Testis (tissue), 2 donors: ENCODE measurements around the gene LAMB4.

Source experiments
- POLR2A ChIP-seq: fragments of 450-650 bp; IDR thresholded peaks from one replicate; pipeline ENCODE4 v1.6.1; 2017; ENCODE audit warnings: antibody characterized with exemption, mild to moderate bottlenecking, moderate library complexity
- TF ChIP-seq, protein P1 (sequence below), 3 experiments: fragments of 450-650 bp in 2 of 3; fragments of 200-600 bp in 1 of 3; sonication (generic) in 1 of 3; IDR thresholded peaks; one replicate each; pipeline ENCODE4 v1.5.1; 2016 to 2019; ENCODE audit warnings: antibody characterized with exemption in 3 of 3, mild to moderate bottlenecking in 2 of 3, moderate library complexity in 1 of 3

DNA sequence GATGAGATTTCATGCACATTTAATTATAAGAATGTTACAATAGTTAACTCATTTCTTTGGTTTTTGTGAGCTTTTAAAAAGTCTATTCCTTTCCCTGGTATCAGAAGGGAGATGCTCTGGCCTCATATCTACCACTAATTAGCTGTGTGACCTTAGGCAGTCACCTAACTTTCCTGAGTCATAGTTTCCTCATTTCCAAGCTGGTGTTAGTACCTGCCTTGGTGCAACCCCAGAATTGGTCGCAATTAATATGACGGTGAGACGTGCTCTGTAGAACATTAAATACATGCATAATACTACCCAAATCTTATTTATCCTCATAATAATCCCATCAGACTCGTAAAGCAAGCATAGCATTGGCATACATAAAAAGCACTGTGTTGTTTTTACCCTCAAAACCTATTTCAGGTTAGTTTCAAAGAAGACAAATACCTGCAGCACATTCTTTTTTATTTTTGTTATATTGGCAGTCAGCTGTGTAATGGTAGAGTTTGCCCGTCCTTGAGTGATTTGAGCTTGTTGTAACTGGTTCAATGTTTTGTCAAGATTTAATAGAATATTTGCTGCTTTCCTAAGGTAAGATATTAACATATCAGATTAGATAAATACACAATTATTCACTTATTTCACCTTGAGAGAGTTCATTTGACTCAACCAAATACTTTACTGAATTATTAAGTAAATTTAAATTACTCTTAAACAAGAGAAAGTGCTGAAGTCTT lies 96.2 kb downstream of the LAMB4 start:
- TF ChIP-seq, protein P1, sequence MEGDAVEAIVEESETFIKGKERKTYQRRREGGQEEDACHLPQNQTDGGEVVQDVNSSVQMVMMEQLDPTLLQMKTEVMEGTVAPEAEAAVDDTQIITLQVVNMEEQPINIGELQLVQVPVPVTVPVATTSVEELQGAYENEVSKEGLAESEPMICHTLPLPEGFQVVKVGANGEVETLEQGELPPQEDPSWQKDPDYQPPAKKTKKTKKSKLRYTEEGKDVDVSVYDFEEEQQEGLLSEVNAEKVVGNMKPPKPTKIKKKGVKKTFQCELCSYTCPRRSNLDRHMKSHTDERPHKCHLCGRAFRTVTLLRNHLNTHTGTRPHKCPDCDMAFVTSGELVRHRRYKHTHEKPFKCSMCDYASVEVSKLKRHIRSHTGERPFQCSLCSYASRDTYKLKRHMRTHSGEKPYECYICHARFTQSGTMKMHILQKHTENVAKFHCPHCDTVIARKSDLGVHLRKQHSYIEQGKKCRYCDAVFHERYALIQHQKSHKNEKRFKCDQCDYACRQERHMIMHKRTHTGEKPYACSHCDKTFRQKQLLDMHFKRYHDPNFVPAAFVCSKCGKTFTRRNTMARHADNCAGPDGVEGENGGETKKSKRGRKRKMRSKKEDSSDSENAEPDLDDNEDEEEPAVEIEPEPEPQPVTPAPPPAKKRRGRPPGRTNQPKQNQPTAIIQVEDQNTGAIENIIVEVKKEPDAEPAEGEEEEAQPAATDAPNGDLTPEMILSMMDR (IDR thresholded peaks at IDR 0.05) = no peak
- no peak for TF ChIP-seq POLR2A
